ENCODE data around the gene TMEM106C. TPM values are rescaled to one million over a fixed set of nuclear protein-coding genes. Genes with fewer than 3 reads are reported as not detected.

The TMEM106C gene
- total and polyA plus RNA-seq, 5 donors from 2014 or later = 26.4 to 74.8 (median 66.0) TPM

DNA sequence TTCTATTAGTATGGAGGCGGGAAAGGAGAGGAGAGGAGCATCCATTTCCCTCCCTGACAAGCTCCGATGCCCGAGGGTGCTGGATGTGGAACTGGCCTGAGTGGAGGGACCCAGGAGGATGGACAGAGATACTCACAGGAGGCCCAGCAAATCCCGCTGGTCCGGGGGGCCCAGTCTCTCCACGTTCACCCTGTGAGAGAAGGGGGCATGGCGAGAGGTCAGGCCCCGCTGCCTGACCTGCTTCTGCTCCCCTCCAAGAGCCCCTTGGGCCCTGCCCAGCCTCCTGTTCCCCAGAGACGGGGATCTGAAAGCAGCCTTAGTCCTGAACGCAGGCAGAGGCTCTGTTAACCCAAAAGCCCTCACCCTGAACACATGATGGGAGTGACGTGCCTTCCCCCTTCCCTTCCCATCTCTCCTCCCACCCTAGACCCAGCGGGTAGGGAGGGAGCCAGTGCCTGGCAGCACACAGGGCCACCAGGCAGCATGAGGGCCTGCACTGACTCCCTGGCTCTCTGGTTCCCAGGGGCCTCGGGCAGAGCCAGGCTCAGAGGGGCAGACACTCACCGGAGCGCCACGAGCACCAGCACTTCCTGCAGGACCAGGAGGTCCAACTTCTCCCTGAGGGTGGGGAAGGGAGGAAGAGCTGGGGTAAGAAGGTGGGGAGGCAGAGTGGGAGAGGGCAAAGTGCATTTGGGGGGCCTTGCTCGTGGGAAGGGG is 17.5 kb downstream of the TMEM106C start:
- no peaks in the 10 kb centered on the region for H3K4me1 Mint-ChIP-seq
- no peaks in the 10 kb centered on the region for H3K9me3 Mint-ChIP-seq
- H3K27me3 Mint-ChIP-seq = no peaks in the 10 kb centered on the region
- H3K4me1 ChIP-seq (ENCODE audit: control insufficient read depth, insufficient read depth, low read length, poor library complexity, severe bottlenecking) = no peaks in the 10 kb centered on the region
- H3K27ac ChIP-seq (ENCODE audit: insufficient read depth, low read length, poor library complexity, severe bottlenecking) = no peak overlapping the region
- no peak overlapping the region for H3K4me3 ChIP-seq (ENCODE audit: low read depth, low read length)
- no peaks in the 10 kb centered on the region for H3K27me3 ChIP-seq (ENCODE audit: control insufficient read depth, insufficient read depth, low read length)
- H3K36me3 Mint-ChIP-seq = no peaks in the 10 kb centered on the region
- no peak overlapping the region for H3K4me3 Mint-ChIP-seq
- ATAC-seq (ENCODE audit: low read depth in 2 of 2) (no peak), DNase-seq (no peak)
- H3K27ac Mint-ChIP-seq = no peak overlapping the region
- no peaks in the 10 kb centered on the region for H3K36me3 ChIP-seq (ENCODE audit: control insufficient read depth, insufficient read depth, low read length)
- no peaks in the 10 kb centered on the region for H3K9me3 ChIP-seq (ENCODE audit: control insufficient read depth in 2 of 2, low read length in 2 of 2)

- Histone ChIP-seq H3K27ac (ENCODE audit: insufficient read depth, low read length, poor library complexity, severe bottlenecking) (no peak overlapping the region), H3K27me3 (ENCODE audit: control insufficient read depth, insufficient read depth, low read length) (no peaks in the 10 kb centered on the region), H3K4me1 (ENCODE audit: control insufficient read depth, insufficient read depth, low read length, poor library complexity, severe bottlenecking) (no peaks in the 10 kb centered on the region), H3K4me3 (ENCODE audit: low read depth, low read length) (no peak overlapping the region), H3K36me3 (ENCODE audit: control insufficient read depth, insufficient read depth, low read length) (no peaks in the 10 kb centered on the region), H3K9me3 (ENCODE audit: control insufficient read depth in 2 of 2, low read length in 2 of 2) (no peaks in the 10 kb centered on the region)
- DNase-seq (no peak), ATAC-seq (ENCODE audit: low read depth in 2 of 2) (no peak)
- Mint-ChIP-seq H3K9me3 (no peaks in the 10 kb centered on the region), H3K27me3 (no peaks in the 10 kb centered on the region), H3K4me1 (no peaks in the 10 kb centered on the region), H3K27ac (no peak overlapping the region), H3K4me3 (no peak overlapping the region), H3K36me3 (no peaks in the 10 kb centered on the region)
Measured at GRCh38 chr12:47981496-47982260, 18.3 kb downstream of the TMEM106C start.

GRCh38 chr12:47982311-47982710 is 18.9 kb downstream of the TMEM106C start:
- no peaks in the 10 kb centered on the region for H3K27me3 Mint-ChIP-seq
- H3K4me1 ChIP-seq (ENCODE audit: control insufficient read depth, insufficient read depth, low read length, poor library complexity, severe bottlenecking) = no peaks in the 10 kb centered on the region
- no peaks in the 10 kb centered on the region for H3K36me3 Mint-ChIP-seq
- ATAC-seq (ENCODE audit: low read depth in 2 of 2) (no peak), DNase-seq (no peak)
- H3K27me3 ChIP-seq (ENCODE audit: control insufficient read depth, insufficient read depth, low read length) = no peaks in the 10 kb centered on the region
- H3K4me3 ChIP-seq (ENCODE audit: low read depth, low read length) = no peak overlapping the region
- no peaks in the 10 kb centered on the region for H3K4me1 Mint-ChIP-seq
- H3K4me3 Mint-ChIP-seq = no peak overlapping the region
- H3K9me3 Mint-ChIP-seq = no peaks in the 10 kb centered on the region
- no peaks in the 10 kb centered on the region for H3K36me3 ChIP-seq (ENCODE audit: control insufficient read depth, insufficient read depth, low read length)
- H3K27ac ChIP-seq (ENCODE audit: insufficient read depth, low read length, poor library complexity, severe bottlenecking) = no peak overlapping the region
- H3K27ac Mint-ChIP-seq = no peak overlapping the region
- no peaks in the 10 kb centered on the region for H3K9me3 ChIP-seq (ENCODE audit: control insufficient read depth in 2 of 2, low read length in 2 of 2)

DNA sequence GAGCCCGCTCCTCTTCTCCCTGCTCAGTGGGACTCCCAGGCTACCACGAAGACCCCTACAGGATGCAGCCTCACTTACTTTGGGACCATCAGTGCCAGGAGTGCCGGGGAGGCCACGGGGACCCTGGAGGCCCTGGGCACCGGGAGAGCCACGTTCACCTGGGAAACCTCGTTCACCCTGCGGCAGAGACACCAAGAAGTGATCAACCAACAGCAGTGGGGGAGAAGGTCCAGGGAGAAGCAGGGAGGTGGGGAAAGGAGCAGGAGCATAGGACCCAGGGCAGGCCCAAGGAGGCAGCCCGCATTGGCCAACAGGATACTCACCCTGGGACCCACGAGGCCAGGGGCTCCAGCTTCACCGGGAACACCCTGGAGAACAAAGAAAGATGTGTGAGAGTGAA is 19.4 kb downstream of the TMEM106C start:
- H3K4me3 Mint-ChIP-seq = no peak overlapping the region
- Histone ChIP-seq H3K9me3 (ENCODE audit: control insufficient read depth in 2 of 2, low read length in 2 of 2) (no peaks in the 10 kb centered on the region), H3K4me3 (ENCODE audit: low read depth, low read length) (no peak overlapping the region), H3K4me1 (ENCODE audit: control insufficient read depth, insufficient read depth, low read length, poor library complexity, severe bottlenecking) (no peaks in the 10 kb centered on the region), H3K27ac (ENCODE audit: insufficient read depth, low read length, poor library complexity, severe bottlenecking) (no peak overlapping the region), H3K27me3 (ENCODE audit: control insufficient read depth, insufficient read depth, low read length) (no peaks in the 10 kb centered on the region), H3K36me3 (ENCODE audit: control insufficient read depth, insufficient read depth, low read length) (no peaks in the 10 kb centered on the region)
- H3K36me3 Mint-ChIP-seq = no peaks in the 10 kb centered on the region
- H3K27ac Mint-ChIP-seq = no peak overlapping the region
- ATAC-seq (ENCODE audit: low read depth in 2 of 2) (no peak), DNase-seq (no peak)
- no peaks in the 10 kb centered on the region for H3K4me1 Mint-ChIP-seq
- no peaks in the 10 kb centered on the region for H3K27me3 Mint-ChIP-seq
- H3K9me3 Mint-ChIP-seq = no peaks in the 10 kb centered on the region

GRCh38 chr12:47983541-47984115 is 20.2 kb downstream of the TMEM106C start:
- Histone ChIP-seq H3K27ac (ENCODE audit: insufficient read depth, low read length, poor library complexity, severe bottlenecking) (no peak overlapping the region), H3K27me3 (ENCODE audit: control insufficient read depth, insufficient read depth, low read length) (no peaks in the 10 kb centered on the region), H3K4me3 (ENCODE audit: low read depth, low read length) (no peak overlapping the region), H3K36me3 (ENCODE audit: control insufficient read depth, insufficient read depth, low read length) (no peaks in the 10 kb centered on the region), H3K4me1 (ENCODE audit: control insufficient read depth, insufficient read depth, low read length, poor library complexity, severe bottlenecking) (no peaks in the 10 kb centered on the region), H3K9me3 (ENCODE audit: control insufficient read depth in 2 of 2, low read length in 2 of 2) (no peaks in the 10 kb centered on the region)
- H3K9me3 Mint-ChIP-seq = no peaks in the 10 kb centered on the region
- DNase-seq (no peak), ATAC-seq (ENCODE audit: low read depth in 2 of 2) (no peak)
- H3K27me3 Mint-ChIP-seq = no peaks in the 10 kb centered on the region
- H3K4me1 Mint-ChIP-seq = peaks cover 0 to 2% (median 0%) of the 10 kb centered on the region in 4 donors
- no peaks in the 10 kb centered on the region for H3K36me3 Mint-ChIP-seq
- no peak overlapping the region for H3K4me3 Mint-ChIP-seq
- no peak overlapping the region for H3K27ac Mint-ChIP-seq

- Histone ChIP-seq H3K4me1 (ENCODE audit: control insufficient read depth, insufficient read depth, low read length, poor library complexity, severe bottlenecking) (no peaks in the 10 kb centered on the region), H3K4me3 (ENCODE audit: low read depth, low read length) (no peak overlapping the region), H3K36me3 (ENCODE audit: control insufficient read depth, insufficient read depth, low read length) (no peaks in the 10 kb centered on the region), H3K27ac (ENCODE audit: insufficient read depth, low read length, poor library complexity, severe bottlenecking) (no peak overlapping the region), H3K9me3 (ENCODE audit: control insufficient read depth in 2 of 2, low read length in 2 of 2) (no peaks in the 10 kb centered on the region), H3K27me3 (ENCODE audit: control insufficient read depth, insufficient read depth, low read length) (no peaks in the 10 kb centered on the region)
- H3K9me3 Mint-ChIP-seq = no peaks in the 10 kb centered on the region
- H3K4me1 Mint-ChIP-seq = peaks cover 0 to 7% (median under 1%) of the 10 kb centered on the region in 4 donors
- H3K27ac Mint-ChIP-seq = peak overlapping the region in 1 of 3 donors; percentile 54
- DNase-seq = no peak
- ATAC-seq (ENCODE audit: low read depth in 2 of 2) = no peak
- H3K4me3 Mint-ChIP-seq = no peak overlapping the region
- H3K27me3 Mint-ChIP-seq = no peaks in the 10 kb centered on the region
- H3K36me3 Mint-ChIP-seq = no peaks in the 10 kb centered on the region
Measured at GRCh38 chr12:47984331-47984801, 21.0 kb downstream of the TMEM106C start.

DNA sequence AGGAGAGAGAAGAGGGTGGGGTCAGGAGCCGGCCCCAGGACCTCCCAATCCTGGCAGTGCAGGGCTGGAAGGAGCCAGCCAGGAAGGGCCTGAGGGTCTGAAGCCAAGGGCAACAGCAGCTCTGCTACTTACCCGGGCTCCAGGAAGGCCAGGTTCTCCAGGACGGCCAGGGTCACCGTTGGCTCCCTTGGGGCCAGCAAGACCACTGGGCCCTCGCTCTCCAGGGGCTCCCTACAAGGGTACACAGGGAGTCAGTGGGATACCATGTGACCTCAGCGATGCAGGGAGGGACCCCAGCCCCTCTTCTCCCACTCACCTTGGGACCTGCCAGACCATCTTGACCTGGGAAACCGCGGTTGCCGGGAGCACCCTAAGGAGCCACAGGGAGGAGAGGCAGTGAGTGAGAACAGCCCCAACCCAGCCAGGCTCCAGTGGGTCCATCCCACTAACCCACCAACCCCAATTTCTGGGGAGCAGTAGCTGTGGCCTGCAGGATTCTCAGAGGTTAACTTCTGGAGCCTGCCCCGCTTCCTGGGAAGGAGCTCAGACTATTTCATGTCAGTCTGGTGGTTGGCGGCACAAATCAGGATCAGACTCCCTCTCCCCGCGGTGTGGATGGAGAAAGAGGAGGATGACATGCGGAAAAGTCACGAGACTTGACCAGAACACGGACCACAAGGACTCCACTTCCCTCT is 22.3 kb downstream of the TMEM106C start:
- Histone ChIP-seq H3K36me3 (ENCODE audit: control insufficient read depth, insufficient read depth, low read length) (no peaks in the 10 kb centered on the region), H3K4me1 (ENCODE audit: control insufficient read depth, insufficient read depth, low read length, poor library complexity, severe bottlenecking) (peaks cover 13% of the 10 kb centered on the region), H3K27me3 (ENCODE audit: control insufficient read depth, insufficient read depth, low read length) (no peaks in the 10 kb centered on the region), H3K9me3 (ENCODE audit: control insufficient read depth in 2 of 2, low read length in 2 of 2) (no peaks in the 10 kb centered on the region), H3K27ac (ENCODE audit: insufficient read depth, low read length, poor library complexity, severe bottlenecking) (no peak overlapping the region), H3K4me3 (ENCODE audit: low read depth, low read length) (no peak overlapping the region)
- H3K36me3 Mint-ChIP-seq = no peaks in the 10 kb centered on the region
- H3K4me3 Mint-ChIP-seq = no peak overlapping the region
- no peak for DNase-seq
- H3K9me3 Mint-ChIP-seq = no peaks in the 10 kb centered on the region
- H3K4me1 Mint-ChIP-seq = peaks cover 6 to 20% (median 12%) of the 10 kb centered on the region in 4 donors
- peaks cover 4% of the 10 kb centered on the region for H3K27me3 Mint-ChIP-seq
- ATAC-seq (ENCODE audit: low read depth in 2 of 2) = no peak
- H3K27ac Mint-ChIP-seq = no peak overlapping the region
